ENCODE data around the gene NSD2. TPM values are rescaled to one million over a fixed set of nuclear protein-coding genes. Genes with fewer than 3 reads are reported as not detected.
A peak's percentile ranks its signal among the peaks of the same experiment; 100 is the strongest.
"Not testable (repeated sequence)": the region's sequence is repeated elsewhere in the genome, so short reads cannot be mapped to it uniquely, and the experiment has no call there.

NSD2 gene
- total RNA-seq, result 65.1 and 109 TPM in 2 replicates

DNA sequence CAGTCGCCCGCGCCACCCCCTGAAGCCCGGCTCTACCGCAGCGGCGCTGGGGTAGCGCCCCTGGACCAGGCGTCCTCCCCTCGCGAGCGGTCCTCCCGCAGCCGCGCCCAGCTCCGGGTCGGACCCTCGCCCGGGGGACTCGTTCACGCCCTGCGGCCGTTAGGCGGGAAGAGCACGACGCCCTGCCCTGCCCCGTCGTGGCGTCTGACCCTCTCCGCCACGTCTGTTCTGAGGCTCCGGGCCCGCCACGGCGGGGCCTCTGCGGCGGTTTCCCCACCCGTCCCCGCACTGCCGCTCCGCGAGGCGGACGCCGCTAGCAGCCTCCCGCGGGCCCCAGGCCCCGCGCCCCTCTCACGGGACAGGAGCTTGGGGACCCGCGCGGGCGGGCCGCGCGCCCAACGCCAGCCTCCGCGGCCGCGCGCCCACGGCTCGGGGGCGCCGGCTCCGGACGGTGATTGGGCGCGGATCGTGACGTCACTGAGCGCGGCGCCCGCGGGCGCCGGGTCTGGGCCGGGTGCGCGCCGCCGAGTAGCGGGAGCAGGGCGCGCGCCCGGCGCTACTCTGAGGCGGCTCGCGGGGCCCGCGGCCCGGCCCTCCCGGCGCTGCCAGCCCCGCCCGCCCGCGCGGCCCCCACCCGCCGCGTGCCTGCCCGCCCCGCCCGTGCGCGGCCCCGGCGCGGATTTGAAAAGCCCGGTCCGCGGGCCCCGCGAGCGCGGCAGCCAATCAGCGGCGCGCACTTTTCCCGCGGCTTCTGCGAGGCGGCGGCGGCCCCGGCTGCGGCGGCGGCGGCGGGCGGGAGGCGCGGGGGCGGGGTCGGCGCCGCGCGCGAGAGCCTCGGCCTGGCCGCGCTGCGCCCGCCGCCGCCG is at the start of gene NSD2:
Gene NSD2, plus strand, starts transcription at position 816 of the 866 bp plus-strand sequence. CDS start 29,262 bp downstream, outside the sequence.
- DNase-seq (ENCODE audit: low read depth, low spot score), result peak; percentile 45

DNA sequence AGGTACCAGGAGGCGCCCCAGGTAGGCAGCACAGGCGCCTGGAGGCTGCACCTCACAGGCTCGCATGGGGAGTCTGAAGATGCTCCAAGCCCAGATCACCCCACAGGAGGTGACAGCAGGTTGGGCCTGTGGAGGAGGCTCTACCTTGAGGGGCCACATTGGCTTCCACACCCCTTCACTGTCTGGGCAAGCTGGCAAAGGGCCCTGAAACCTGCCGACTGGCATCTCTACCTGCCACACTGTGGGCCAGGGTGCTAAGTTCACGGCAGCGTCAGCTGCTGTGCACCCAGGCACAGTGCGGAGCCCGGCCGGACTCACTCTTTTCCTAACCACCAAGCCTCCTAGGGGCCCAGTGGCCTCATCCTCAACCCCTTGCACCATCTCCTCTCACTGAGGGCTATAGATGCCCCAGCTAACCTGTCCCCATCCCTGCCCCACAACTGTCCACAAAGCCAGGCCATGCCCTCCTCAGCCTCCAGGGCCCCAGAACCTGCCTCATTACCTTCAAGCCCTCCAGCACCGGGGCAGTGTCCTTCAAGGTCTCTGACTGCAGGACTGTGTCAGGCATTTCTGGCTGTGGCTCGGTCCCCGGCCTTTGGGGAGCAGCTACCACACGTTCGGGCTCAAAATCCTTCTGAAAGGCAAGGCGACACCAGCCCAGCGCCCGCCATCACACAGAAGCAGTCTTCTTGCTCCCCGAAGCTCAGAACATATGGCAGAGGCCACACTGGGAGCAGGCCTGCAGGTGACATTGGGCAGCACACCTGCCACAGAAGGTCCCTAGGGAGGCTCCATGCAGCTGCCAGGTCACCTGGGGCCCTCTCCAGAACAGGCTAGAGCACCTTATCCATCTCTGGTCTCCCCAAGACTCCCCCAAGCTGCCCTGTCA is 49.3 kb upstream of the NSD2 start:
- no peak for DNase-seq (ENCODE audit: low read depth, low spot score)

DNA sequence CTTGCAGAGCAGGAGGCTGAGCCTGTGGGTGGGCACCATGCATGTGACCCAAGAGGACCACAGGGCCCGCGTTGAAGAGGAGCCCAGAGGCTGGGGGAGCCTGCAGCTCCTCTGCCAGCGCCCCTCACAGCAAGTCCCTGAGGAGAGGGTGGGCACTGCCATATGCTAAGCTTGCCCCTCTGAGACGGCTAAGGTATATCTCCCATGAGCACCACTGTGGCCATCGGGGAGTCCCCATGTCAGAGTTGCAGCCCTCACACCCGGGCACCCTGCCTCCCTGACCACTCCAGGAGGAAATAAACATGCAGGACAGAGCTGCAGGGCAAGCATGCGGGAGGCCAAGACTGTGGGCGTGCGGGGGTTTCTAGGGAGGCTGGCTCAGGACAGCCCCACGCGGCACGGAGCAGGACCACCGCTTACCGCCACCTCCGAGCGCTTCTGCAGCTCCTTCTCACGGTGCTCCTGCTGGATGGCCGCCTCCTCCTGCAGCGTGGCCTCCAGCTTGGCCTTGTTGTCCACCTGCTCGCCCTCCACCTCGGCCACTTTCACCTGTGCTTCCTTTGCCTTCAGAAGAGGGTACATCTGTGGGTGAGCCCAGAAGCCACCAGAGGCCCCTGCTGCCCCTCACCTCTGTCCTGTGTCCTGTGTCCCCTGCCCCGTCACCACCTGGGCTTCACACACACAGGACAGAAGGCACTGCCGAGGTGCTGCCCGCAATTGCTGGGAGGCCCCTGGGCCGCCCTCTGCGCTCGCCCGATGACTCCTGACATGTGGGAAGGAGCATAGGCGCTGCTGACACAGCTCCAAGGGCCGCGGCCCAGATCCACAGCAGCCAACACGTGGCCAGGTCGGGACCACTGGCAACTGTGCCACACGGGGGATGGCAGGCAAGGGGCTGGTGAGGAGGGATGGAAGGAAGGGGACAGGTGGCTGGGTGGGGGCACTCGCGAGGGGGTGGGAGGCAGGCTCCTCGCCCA is 48.3 kb upstream of the NSD2 start:
- no peak for DNase-seq (ENCODE audit: low read depth, low spot score)

DNA sequence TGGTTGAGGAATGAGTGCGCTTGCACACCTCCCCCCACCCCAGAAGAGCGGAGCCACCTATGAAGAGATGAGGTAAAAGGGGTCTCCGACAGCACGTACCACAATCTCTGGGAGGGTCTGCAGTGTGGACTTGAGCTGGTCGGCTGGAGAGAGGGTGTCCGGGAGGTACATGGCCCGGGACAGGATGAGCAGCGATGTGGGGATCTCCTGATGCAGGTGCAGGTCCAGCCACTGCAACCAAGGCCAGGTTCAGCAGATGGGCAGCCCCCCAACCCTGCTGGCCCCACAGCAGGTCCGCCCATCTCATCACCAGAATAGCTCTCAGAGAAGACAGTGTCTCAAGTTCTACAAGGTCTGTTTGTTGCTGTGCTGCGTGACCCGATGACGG is 47.7 kb upstream of the NSD2 start:
- no peak for DNase-seq (ENCODE audit: low read depth, low spot score)

DNA sequence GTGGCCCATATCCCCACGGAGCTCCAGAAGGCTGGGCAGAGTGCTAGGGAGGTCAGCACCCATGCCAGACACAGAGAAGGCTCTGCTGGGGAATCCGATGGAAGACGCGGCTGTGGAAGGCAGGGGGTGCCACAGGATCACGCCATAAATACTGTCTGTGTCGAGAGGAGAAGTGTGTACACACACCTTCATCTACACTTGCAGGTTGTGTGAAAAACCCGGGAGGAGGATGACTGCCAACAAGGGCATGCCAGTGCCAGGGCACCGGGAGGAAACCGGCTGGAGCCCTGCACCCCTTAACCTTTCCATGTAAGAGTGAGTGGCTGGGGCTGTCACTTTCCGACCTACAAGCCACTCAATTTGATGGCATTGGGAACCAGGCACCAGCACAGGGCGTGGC is 46.4 kb upstream of the NSD2 start:
- no peak for DNase-seq (ENCODE audit: low read depth, low spot score)

DNA sequence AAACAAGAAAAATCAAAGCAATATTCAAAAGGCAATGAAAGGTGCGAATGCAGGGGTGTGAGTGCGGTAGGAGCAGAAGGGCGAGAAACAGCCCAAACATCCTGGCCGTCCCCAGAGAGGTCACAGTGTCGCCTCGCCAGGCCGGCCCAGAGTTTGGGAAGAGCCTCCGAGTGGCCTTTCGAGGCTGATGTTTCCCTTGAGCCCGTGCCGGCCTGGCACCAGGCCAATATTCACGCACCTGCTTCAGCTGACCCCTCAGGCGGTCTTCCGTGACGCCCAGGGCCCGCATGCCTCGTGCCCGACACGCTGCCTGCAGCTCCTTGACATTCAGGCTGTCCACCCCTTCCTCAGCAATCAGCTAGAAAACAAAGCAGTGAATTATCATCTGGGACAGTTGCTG is 45.9 kb upstream of the NSD2 start:
- no peak for DNase-seq (ENCODE audit: low read depth, low spot score)

DNA sequence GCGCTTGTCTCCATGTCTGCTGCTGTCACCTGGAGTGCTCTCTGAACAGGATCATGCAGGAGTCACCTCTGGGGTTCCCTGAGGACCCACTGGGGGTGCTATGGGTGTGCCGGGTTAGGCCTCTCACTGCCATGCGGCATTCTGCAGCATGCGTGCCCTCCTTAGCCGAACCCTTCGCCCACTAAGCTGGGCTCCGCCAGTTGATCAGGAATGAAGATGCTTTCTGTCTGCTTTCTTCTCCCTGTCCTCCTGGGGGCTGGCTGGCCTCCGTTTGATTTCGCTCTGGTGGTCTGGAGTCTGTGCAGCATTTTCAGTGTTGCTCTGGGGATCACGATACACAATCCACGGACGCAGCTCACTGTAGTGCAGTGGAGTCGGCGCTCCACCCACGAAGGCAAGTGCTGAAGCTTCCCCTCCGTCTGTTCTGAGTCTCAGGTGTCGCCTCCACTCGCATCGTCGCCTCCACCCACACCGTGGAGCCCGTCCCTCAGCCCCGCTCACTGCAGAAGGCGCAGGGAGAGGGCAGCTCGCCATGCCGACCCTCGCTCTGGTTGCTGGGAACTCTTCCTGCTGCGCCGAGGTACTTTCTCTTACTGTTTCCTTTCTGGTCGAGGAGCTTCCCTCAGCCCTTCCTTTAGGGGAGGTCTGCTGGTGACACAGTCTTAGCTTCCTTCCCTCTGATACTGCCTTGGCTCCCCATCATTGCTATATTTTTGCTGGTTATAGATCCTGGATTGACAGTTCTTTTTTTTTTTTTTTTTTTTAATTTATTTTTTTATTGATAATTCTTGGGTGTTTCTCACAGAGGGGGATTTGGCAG is 44.5 kb upstream of the NSD2 start:
- no peak for DNase-seq (ENCODE audit: low read depth, low spot score)

DNA sequence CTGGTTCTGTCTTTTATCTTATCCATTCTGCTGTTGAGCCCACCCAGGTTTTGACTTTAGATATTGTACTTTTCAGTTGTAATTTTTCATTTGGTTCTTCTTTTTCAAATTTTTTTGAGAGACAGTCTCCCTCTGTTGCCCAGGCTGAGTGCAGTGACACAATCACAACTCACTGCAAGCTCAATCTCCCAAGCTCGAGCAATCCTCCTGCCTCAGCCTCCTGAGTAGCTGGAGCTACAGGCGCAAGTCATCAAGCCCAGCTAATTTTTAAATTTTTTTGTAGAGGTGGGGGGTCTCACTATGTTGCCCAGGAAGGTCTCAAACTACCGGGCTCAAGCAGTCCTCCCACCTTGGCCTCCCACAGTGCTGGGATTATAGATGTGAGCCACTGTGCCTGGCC is 41.0 kb upstream of the NSD2 start:
- DNase-seq (ENCODE audit: low read depth, low spot score), result no peak

DNA sequence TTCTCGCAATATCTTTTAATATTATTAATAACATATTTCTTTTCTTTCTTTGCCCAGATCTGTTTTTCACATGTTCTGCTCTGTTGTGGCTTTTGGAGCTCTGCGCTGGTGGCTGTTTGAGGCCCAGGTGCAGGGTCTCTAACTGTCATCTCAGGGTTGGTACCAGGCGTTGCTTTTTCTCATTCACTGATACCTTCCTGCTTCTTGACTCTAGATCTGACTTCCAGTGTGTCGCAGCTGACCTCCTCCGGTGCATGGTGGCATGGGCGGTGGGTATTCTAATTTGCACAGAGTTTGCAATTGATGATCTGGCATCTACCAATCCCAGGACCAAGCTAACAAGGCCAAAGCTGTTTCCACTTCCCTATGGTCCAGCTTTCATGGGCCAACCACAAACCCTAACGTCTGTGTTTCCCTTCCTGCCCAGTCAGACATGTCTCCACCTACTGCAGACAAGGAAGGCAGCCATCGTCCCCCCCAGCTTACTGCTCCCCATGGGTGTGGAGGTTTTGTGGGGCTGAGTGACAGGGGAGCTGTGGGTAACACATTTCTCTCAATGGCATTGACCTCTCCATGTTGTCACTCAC is 40.5 kb upstream of the NSD2 start:
- no peak for DNase-seq (ENCODE audit: low read depth, low spot score)

DNA sequence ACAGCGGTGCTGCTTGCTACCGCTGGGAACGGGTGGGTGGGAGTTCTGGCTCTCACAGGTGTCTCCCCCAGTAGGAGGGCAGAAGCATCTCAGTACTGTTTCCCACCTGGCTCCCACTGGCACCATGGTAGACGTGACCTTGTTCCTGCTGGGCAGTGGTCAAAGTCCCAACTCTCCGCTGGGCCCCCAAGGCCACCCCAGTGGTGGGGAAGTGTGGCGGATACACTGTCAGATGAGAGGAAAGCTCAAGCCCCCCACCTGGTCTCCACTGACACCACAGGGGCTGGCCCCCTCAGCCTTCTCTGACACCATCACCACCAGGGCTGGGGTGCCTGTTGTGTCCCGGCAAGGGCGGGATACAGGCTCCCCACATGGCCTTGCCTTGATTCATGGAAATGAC is 39.9 kb upstream of the NSD2 start:
- no peak for DNase-seq (ENCODE audit: low read depth, low spot score)

DNA sequence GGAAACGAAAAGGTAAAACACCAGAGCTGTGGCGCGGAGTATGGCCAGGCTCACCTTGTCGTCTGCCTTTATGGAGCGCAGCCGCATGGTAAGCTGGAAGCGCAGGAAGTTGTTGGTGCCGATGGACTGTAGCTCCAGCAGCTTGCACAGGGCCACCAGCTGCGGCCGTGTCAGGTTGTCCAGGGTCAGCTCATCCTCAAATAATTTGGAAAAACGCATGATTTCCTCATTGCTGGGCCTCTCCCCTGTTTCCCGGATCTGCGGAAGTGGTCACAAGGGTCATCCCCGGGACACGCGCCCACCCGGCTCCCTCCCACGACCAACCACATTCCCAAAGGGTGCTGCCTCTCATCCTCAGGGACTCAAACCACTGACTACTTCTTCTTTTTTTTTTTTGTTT is 38.5 kb upstream of the NSD2 start:
- no peak for DNase-seq (ENCODE audit: low read depth, low spot score)

DNA sequence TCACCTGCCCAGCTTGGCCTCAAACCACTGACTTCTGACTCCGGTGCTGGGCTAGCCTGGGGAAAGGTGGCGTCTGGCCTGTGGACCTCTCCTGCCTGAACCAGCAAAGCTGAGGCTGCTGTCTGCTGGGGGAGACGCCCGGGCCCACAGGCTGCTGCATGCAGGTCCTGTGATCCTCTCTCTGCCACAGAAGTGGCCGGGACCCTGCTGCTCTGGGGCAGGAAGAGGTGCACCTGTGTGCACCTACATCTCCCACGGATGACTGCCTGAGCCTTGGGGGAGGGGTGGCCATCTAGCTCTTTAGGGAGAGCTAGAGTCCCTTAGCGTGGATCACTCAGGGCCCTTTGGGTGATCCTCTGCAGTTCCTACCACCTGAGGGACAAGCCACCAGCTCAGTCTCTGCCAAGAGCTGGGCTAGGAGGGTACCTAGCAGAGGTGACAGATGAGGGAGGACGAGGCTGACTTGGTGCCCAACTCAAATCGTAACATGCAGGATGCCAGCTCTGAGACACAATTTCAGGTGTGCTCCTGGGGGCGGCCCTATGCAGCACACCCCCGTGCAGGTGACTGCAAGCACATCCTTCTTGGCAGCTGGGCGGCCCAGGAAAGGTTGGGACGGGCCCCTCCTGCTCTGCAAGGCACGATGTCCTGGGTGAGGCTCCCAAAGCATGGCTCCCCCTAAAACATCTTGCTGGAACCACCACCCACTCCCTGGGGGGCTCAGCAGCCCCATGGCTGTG is 37.7 kb upstream of the NSD2 start:
- no peak for DNase-seq (ENCODE audit: low read depth, low spot score)

DNA sequence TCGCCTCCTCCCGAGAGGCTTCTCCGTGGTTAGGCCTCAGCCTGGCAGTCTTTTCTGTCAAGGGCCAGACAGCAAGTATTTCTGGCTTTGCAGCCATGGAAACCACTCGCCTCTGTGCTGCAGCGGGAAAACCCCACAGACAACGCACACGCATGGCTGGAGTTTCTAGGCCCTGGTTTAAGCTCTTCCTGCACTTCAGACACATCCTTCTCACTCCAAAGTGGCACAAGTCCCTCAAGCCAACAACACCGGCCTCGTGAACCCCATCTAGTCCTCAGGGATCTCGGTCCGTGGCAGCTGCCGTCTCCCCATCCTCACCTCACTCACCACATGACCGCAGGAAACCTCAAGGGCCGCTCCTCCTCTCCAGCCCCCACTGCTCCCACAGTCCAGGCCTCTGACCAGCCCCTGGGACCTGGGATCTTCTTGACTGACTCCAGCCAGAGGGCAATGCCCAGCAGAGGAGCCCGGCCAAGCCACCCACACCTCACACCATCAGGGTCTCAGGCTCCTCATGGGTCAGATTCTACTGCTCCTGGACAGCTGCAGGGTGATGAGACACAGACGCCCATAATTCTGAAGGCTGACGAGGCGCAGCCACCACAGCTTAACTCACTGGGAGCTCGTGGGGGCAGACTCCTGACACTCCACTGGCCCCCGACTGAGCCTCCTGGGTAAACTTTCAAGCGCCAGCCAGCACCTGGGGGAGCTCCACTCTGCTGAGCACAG is 37.0 kb upstream of the NSD2 start:
- no peak for DNase-seq (ENCODE audit: low read depth, low spot score)

DNA sequence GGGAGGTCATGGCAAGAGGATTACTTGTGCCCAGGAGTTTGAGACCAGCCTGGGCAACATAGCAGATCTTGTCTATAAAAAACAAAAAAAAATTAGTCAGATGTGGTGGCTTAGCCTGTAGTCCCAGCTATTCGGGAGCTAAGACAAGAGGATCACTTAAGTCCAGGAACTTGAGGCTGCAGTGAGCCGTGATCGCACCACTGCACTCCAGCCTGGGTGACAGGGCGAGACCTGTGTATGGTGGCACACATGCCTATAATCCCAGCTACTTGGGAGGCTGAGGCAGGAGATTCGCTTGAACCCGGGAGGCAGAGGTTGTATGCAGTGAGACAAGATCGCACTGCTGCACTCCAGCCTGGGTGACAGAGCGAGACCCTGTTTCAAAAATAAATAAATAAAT is 35.4 kb upstream of the NSD2 start:
- not testable (repeated sequence) for DNase-seq (ENCODE audit: low read depth, low spot score)

DNA sequence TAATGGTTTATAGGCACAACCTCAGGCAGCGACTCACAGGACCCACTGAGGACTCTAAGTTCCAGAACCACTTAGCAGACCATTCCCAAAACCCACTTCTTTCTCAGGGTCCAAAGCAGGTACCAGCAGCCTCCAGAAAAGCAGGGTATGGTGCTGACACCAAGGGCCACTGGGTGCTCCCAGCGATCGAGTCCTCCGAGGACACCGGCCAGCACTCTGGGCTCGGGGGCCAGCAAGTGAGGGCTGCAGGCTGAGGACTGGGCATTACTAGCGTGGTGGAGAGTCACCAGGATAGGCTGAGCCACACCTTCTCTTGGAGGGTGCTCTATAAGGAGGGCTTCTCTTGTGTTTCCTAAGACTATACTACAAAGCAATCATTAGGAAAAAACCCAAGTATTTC is 34.5 kb upstream of the NSD2 start:
- DNase-seq (ENCODE audit: low read depth, low spot score), result no peak

DNA sequence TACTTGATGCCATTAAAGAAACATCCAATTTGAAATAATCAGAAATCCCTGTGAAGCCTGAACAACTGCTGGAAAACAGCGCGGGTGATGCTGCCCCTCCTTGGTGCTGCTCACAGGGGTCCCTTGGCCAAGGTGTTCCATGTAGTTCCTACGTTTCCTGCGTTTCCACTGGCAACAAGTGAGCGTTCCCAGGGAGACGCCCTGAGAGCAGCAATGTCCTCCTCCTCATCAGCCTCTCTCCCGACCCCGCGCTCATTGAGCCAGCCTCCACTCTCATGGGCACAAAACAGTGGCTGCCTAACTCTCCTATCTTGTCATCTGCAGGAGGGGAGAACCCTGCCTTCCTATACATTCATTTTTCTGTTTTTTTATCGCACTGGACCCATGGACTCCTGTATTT is 34.1 kb upstream of the NSD2 start:
- no peak for DNase-seq (ENCODE audit: low read depth, low spot score)

DNA sequence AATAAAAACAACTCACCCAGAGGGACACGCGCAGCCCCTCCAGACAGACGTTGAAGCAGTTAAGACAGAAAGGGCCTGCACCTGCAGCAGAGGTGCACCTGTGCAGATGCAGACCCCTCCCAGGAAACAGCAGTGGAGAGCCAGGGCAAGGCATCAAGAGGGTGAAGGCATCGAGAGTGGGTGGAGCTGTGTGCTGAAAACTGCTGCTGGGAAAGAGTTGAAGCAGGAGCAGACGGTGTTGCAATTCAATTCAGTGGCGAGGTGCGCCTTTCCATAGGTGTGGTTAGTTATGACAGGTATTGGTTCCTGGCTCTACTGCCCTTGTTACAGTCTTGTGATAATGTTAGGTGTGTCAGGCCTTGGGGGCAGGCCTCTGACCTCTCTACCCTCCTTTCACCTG is 31.9 kb upstream of the NSD2 start:
- no peak for DNase-seq (ENCODE audit: low read depth, low spot score)

DNA sequence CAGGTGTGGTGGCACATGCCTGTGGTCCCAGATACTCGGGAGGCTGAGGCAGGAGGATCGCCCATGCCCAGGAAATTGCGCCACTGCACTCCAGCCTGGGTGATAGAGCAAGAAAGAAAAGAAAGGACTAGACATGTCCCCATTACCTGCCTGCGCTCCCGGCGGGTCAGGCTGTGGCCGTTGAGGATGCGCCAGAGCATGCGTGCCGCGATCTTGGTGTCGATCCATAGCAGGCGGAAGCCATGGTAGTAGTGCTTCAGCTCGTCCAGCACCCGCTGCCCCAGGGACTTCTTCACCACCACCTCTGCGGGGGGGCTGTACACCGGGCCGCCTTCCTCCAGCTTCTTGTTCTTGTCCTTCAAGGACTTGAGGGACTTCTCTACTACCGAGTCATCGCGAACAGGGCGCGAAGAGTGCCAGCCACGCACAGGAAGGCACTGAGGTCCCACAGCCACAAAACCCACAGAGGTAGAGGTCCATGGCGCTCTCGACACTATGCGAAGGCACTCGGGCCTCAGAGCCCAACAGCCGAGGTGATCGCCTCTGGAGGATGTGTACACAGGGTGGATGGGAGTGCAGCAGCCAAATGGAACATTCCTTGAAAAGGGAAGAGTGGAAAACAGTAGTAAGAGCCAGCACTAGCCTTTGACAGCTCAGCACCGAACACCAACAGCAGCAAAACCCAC is 29.8 kb upstream of the NSD2 start:
- DNase-seq (ENCODE audit: low read depth, low spot score), result no peak
